Heart right ventricle (tissue), 16 donors: ENCODE results near the gene VPS37C. TPM values are rescaled to one million over a fixed set of nuclear protein-coding genes. Genes with fewer than 3 reads are reported as not detected.

ENCODE experiments used
- ATAC-seq, 8 donors: fragments of 200-7000 bp; cut with Tn5 transposase; one replicate each; pipeline ENCODE4 v1.9.1; 2020; ENCODE audit warnings: mild to moderate bottlenecking in 8 of 8, moderate library complexity in 8 of 8, moderate number of reproducible peaks in 1 of 8
- DNase-seq, 2 donors: peaks; one replicate each; pipeline ENCODE4 v3.0.0-alpha.2; 2020
- H3K27ac ChIP-seq, 10 donors: fragments of 200-600 bp; sonication (generic) in 2 of 10; one replicate each; pipeline versions ENCODE4 v1.5.0 to v1.8.0; 2020 to 2022; ENCODE audit warnings: mild to moderate bottlenecking in 3 of 10
- H3K27me3 ChIP-seq, 7 donors: fragments of 200-600 bp; one replicate each; pipeline ENCODE4 v1.8.0; 2021 to 2022; ENCODE audit warnings: mild to moderate bottlenecking in 2 of 7
- H3K36me3 ChIP-seq, 9 donors: fragments of 200-600 bp; sonication (generic) in 1 of 9; one replicate each; pipeline versions ENCODE4 v1.5.0 to v1.8.0; 2020 to 2022; ENCODE audit warnings: mild to moderate bottlenecking in 2 of 9
- H3K4me1 ChIP-seq, 9 donors: fragments of 200-600 bp; sonication (generic) in 1 of 9; one replicate each; pipeline versions ENCODE4 v1.5.0 to v1.8.0; 2020 to 2022; ENCODE audit warnings: mild to moderate bottlenecking in 4 of 9
- H3K4me3 ChIP-seq, 10 donors: fragments of 200-600 bp; sonication (generic) in 2 of 10; one replicate each; pipeline versions ENCODE4 v1.5.0 to v1.8.0; 2020 to 2022; ENCODE audit warnings: mild to moderate bottlenecking in 7 of 10, moderate library complexity in 2 of 10
- H3K9me3 ChIP-seq, 11 donors: fragments of 200-600 bp in 10 of 11; sonication (generic) in 2 of 11; one replicate each; pipeline versions ENCODE4 v1.5.0 to v1.8.0; 2013 to 2022; ENCODE audit warnings: mild to moderate bottlenecking in 2 of 11, control low read depth in 1 of 11, moderate library complexity in 1 of 11
- WGBS, 2 donors: extraction: QIAGEN DNeasy Blood & Tissue Kit; methylation state at CpG; one replicate each; pipeline ENCODE4 v1.1.7; 2013; ENCODE audit warnings: inconsistent platforms in 1 of 2; 5-methylcytosine and 5-hydroxymethylcytosine counted together
- intact Hi-C, 10 donors: fragments of 100-400 bp; cut with DNase I; formaldehyde crosslinking; loops; one replicate each; pipeline versions ENCODE4 v1.11.1 to v1.14.2; 2022
- polyA plus RNA-seq, 2 donors: library from polyadenylated mRNA; stranded (reverse); fragments of 200-250 nt; gene quantifications; one replicate each; pipeline ENCODE4 v1.2.3, GENCODE V29; 2013
- total RNA-seq, 10 donors: library from RNA; stranded (reverse); fragmentation: NEBNext Ultra II Directional in 3 of 10; extraction: Animal tissue kit (Norgen Biotek cat#: 25700) in 3 of 10; gene quantifications; one replicate each; pipeline versions ENCODE4 v1.2.1 to v1.2.4, GENCODE V29; 2021 to 2023
- TF ChIP-seq, protein P1 (sequence below), 9 donors: fragments of 200-600 bp; sonication (generic) in 2 of 9; IDR thresholded peaks; one replicate each; pipeline versions ENCODE4 v1.5.0 to v1.8.0; 2021 to 2022; ENCODE audit warnings: antibody characterized with exemption in 9 of 9, mild to moderate bottlenecking in 5 of 9, moderate library complexity in 1 of 9
- donor health status: Arrhythmogenic right ventricular cardiomyopathy.
- donor health status: ischemic (EF 13 %, LVEDD 7.1; RV severe dilation, severe dysfunction).
- donor health status: healthy with polysubstance abuse.
- donor health status: DM: no; HTN: yes; CAD: no.
- donor health status: DM: no; HTN: no; CAD: no.
- donor health status: ischemic (EF 25% LVEDD 6.9; RV normal size, moderate dysfunction).
- donor health status: ischemic (EF 25% LVEDD 5.7; RV mildly dilated, moderate dysfunction).
- donor health status: healthy.
- donor health status: DM: yes; HTN: yes; CAD: no.
- donor health status: Ischemic cardiomyopathy.
- donor health status: ischemic (EF 35%, LVEDD 5.7; RV mildly dilated, moderate dysfunction).
- donor health status: nonischemic (EF 11% LVEDD 7.7; RV severe dilation, severe dysfunction).
- donor health status: DM: yes; HTN: yes; CAD: no.
- donor health status: PGD.
- donor health status: ischemic (EF 29% LVEDD 5.4; RV normal size, mild dysfunction).
- donor health status: nonischemic (EF 23%, LVEDD 6.1; RV moderate dilation, normal function).

The VPS37C gene
- total and polyA plus RNA-seq, 12 donors, result 7.7 to 21.8 (median 15.5) TPM

DNA sequence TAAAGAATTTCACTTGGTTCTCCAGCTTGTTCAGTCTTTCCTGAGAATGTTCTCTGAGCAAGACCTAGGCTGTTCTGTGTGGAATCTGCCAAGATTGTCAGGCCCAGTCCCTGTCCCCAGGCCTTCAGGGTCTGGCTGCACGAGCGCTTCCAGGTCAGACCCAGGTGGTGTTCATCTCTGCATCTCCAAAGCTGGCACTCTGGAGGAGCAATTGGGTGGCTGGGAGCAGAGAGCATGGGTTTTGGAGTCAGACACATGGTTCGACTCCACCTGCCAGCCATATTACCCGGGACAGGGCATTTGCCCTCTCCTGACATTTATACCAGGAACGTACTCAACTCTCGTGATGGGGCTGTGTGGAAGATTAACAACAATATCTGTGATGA, 50.2 kb downstream of the VPS37C start:
- 85 to 90% methylated on average over 6 of the region's 6 CpGs for WGBS, 2 donors
- Histone ChIP-seq H3K9me3 (no peaks in the 10 kb centered on the region), H3K36me3 (no peaks in the 10 kb centered on the region)

GRCh38 chr11:61110255-61111049, 50.8 kb downstream of the VPS37C start:
- Histone ChIP-seq H3K27me3 (no peaks in the 10 kb centered on the region), H3K27ac (no peak overlapping the region), H3K36me3 (no peaks in the 10 kb centered on the region), H3K4me1 (peaks cover 0 to 3% (median 0%) of the 10 kb centered on the region in 9 donors), H3K4me3 (no peak overlapping the region), H3K9me3 (no peaks in the 10 kb centered on the region)
- ATAC-seq (no peak), DNase-seq (no peak)
- TF ChIP-seq, protein P1, sequence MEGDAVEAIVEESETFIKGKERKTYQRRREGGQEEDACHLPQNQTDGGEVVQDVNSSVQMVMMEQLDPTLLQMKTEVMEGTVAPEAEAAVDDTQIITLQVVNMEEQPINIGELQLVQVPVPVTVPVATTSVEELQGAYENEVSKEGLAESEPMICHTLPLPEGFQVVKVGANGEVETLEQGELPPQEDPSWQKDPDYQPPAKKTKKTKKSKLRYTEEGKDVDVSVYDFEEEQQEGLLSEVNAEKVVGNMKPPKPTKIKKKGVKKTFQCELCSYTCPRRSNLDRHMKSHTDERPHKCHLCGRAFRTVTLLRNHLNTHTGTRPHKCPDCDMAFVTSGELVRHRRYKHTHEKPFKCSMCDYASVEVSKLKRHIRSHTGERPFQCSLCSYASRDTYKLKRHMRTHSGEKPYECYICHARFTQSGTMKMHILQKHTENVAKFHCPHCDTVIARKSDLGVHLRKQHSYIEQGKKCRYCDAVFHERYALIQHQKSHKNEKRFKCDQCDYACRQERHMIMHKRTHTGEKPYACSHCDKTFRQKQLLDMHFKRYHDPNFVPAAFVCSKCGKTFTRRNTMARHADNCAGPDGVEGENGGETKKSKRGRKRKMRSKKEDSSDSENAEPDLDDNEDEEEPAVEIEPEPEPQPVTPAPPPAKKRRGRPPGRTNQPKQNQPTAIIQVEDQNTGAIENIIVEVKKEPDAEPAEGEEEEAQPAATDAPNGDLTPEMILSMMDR (IDR thresholded peaks at IDR 0.05), result no peak
- intact Hi-C loops, result loop anchor here in 1 of 10 donors (10.0 kb wide), 1 partner anchor 46 kb away; no protein-coding TSS in a partner anchor
- 88 to 90% methylated on average over 9 of the region's 9 CpGs for WGBS, 2 donors

More for the DNA sequence above, 50.2 kb downstream of the VPS37C start:
- H3K4me1 ChIP-seq, result peaks cover 0 to 3% (median 0%) of the 10 kb centered on the region in 9 donors
- H3K27ac ChIP-seq, result no peak overlapping the region
- DNase-seq (no peak), ATAC-seq (no peak)
- TF ChIP-seq, protein P1 (IDR thresholded peaks at IDR 0.05), result no peak
- H3K27me3 ChIP-seq, result no peaks in the 10 kb centered on the region
- intact Hi-C loops, result loop anchor here in 1 of 10 donors (10.0 kb wide), 1 partner anchor 46 kb away; no protein-coding TSS in a partner anchor
- no peak overlapping the region for H3K4me3 ChIP-seq

GRCh38 chr11:61109671-61110070, 51.6 kb downstream of the VPS37C start:
- H3K27me3 ChIP-seq, result no peaks in the 10 kb centered on the region
- TF ChIP-seq, protein P1 (IDR thresholded peaks at IDR 0.05), result no peak
- H3K9me3 ChIP-seq, result no peaks in the 10 kb centered on the region
- intact Hi-C loops, result loop anchor here in 1 of 10 donors (10.0 kb wide), 1 partner anchor 45 kb away; no protein-coding TSS in a partner anchor
- no peak overlapping the region for H3K27ac ChIP-seq
- no peaks in the 10 kb centered on the region for H3K36me3 ChIP-seq
- no peak overlapping the region for H3K4me3 ChIP-seq
- peaks cover 0 to 3% (median 0%) of the 10 kb centered on the region in 9 donors for H3K4me1 ChIP-seq
- DNase-seq (no peak), ATAC-seq (no peak)
- WGBS, 2 donors, result 81 to 82% methylated on average over 8 of the region's 8 CpGs

- intact Hi-C loops, result no loop called here
- no peaks in the 10 kb centered on the region for H3K9me3 ChIP-seq
- TF ChIP-seq, protein P1 (IDR thresholded peaks at IDR 0.05), result no peak
- no peak for ATAC-seq
- H3K27me3 ChIP-seq, result no peaks in the 10 kb centered on the region
- H3K4me1 ChIP-seq, result peaks cover 0 to 3% (median 0%) of the 10 kb centered on the region in 9 donors
- H3K36me3 ChIP-seq, result no peaks in the 10 kb centered on the region
- no peak overlapping the region for H3K27ac ChIP-seq
- no peak for DNase-seq
- no peak overlapping the region for H3K4me3 ChIP-seq
- WGBS, 2 donors, result 84 to 85% methylated on average over 15 of the region's 15 CpGs
These were observed 52.2 kb downstream of the VPS37C start for GRCh38 chr11:61108847-61109585.
